ENCODE results near the gene ZNF652. TPM values are rescaled to one million over a fixed set of nuclear protein-coding genes. Genes with fewer than 3 reads are reported as not detected.

Gene ZNF652
- total RNA-seq, 1 donor from 2014 or later: 31.5 TPM

- DNase-seq: peak; percentile 59
Observed at GRCh38 chr17:49260011-49260816, 101.8 kb downstream of the ZNF652 start.

GRCh38 chr17:49259663-49260010 is 102.4 kb downstream of the ZNF652 start:
- no peak for DNase-seq

DNA sequence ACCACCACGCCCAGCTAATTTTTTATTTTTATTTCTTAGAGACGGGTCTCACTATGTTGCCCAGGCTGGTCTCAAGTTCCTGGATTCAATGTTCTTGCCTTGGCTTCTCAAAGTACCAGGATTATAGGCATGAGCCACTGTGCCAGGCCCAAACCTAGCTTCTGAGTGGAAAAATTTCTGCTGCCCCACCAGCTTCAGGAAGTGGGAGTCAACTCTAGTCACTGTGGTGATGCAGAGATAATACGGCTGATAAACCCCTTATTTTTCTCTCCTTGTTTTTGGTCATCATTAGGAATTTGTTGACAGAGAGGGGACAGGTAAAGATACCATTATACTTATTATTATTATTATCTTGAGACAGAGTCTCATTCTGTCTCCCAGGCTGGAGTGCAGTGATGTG is 103.7 kb downstream of the ZNF652 start:
- DNase-seq: no peak

DNA sequence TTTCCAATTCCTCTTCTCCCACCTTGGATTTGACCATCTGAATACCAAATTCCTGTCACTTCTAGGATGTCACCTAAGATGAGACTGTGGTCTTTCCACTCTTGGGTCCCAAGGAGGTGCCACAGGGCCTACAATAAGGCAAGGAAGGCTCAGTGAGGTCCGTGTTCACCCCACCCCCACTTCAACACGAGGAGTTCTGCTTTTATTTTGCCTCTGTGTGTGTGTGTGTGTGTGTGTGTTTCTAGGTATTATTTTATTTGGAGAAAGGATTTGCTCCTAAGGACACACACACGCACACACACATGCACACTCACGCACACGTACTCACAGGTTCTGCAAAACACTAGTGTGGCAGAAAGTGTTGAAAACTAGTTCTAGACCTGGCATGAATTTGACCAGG is 106.9 kb downstream of the ZNF652 start:
- no peak for DNase-seq

DNA sequence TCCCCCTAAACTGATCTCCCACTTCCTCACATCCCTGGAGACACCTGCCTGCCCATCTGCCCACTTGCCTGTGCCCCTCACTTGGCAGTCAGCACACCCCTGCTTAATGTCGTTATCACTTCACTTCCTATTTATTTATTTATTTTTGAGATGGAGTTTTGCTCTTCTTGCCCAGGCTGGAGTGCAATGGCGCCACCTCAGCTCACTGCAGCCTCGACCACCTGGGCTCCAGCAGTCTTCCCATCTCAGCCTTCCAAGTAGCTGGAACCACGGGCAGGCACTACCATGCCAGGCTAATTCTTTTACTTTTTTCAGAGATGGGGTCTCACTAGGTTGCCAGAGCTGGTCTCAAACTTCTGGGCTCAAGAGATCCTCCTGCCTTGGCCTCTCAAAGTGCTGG is 108.0 kb downstream of the ZNF652 start:
- no peak for DNase-seq

DNA sequence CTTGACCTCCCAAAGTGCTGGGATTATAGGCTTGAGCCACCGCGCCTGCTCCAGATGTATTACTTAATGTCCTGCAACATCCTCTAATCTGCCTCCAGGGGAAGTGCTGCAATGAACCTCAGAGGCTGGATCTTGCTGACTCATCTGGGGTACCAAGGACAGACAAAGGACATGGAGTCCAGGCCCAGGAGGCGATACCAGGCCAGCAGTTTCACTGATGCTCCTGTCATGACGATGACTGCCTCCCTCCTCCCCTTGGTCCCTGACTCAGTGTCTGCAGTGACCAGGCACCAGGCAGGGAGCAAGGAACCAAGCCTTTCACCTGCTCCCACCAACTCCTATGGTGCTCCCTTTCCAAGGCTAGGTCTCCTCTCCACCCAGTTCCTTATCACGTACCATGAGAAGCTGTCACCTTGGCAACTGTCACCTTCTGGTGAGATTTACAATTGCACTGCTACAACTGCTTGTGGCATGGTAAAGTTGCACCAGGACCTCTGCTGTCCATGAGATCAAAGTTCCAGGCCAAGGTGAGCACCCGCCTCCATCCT is 109.8 kb downstream of the ZNF652 start:
- no peak for DNase-seq

- DNase-seq: no peak
Observed at GRCh38 chr17:49249890-49250522, 112.0 kb downstream of the ZNF652 start.

- DNase-seq: peak; percentile 76
Observed at GRCh38 chr17:49249292-49249794, 112.7 kb downstream of the ZNF652 start.

DNA sequence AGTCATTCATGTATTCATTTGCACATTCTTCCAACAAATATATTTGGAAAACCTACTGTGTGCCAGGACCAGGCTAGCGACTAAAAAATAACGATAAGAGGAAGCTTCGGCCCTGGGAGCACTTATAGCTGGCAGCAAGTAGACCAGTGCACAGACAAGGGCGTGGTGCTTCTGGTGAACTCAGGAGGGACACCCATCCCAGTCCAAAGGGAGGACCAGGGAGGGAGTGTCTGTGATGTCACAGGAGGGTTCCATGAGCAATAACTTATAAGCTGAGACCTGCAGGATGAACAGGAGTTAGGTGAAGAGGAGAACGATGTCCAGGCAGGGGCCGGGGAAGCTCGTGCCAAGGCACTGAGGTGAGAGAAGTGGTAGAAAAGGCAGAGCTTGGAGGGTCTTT is 114.1 kb downstream of the ZNF652 start:
- no peak for DNase-seq

- no peak for DNase-seq
Observed at GRCh38 chr17:49244839-49245238, 117.2 kb downstream of the ZNF652 start.

Small RNAs within 50 kb of the gene (small RNA-seq; reads per million reads assigned to genes)
- not detected for gene MIR6129 (ENCODE audit: low replicate concordance)

Other genes starting within 250 kb of the ZNF652 start
- gene B4GALNT2, start 229.5 kb downstream of the ZNF652 start, total RNA-seq: under 0.01 TPM
- gene GNGT2, start 151.7 kb downstream of the ZNF652 start, total RNA-seq: 0.92 TPM
- 4.5 TPM for gene ABI3, start 151.5 kb downstream of the ZNF652 start, total RNA-seq
- 7.9 TPM for gene PHOSPHO1, start 131.5 kb downstream of the ZNF652 start, total RNA-seq
- gene PHB1, start 52.6 kb upstream of the ZNF652 start, total RNA-seq: 88.1 TPM
- gene NGFR, start 133.0 kb upstream of the ZNF652 start, total RNA-seq: 59.2 TPM
- gene NXPH3, start 213.6 kb upstream of the ZNF652 start, total RNA-seq: 1.8 TPM

Data from tongue (tissue), 3 donors.